GM15510 (cell line): Measurements from ENCODE around the gene VAV3.

ENCODE experiments used
- POLR2A ChIP-seq: IDR thresholded peaks from 3 replicates; pipeline ENCODE4 v1.6.1; 2011; ENCODE audit warnings: borderline replicate concordance; ENCODE audit not compliant: insufficient read length; ENCODE audit errors: extremely low read depth

The VAV3 gene

DNA sequence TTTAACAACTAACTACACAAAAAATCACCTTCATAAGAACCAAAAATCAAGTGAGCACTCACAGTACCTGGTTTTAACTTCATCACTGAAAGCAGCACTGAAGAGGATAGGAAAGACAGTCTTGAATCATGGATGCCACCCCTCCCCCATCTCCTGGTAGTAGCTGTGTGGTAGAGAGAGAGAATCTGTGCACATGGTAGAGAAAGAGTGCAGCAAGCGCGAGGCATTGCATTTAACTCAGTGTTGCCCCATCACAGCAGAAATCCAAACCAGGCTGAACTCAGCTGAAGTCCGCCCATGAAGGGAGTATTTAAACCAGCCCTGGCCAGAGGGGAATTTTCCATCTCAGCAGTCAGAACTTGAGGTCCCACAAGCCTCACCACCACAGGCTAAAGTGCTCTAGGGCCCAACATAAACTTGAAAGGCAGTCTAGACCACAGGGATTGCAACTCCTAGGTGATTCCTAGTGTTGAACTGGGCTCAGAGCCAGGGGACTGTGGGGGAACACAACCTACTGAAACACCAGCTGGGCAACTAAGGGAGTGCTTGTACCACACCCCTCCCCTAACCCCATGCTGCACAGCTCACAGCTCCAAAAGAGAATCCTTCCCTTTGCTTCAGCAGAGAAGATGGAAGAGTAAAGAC is 38.4 kb downstream of the VAV3 start:
- no peak for TF ChIP-seq POLR2A

DNA sequence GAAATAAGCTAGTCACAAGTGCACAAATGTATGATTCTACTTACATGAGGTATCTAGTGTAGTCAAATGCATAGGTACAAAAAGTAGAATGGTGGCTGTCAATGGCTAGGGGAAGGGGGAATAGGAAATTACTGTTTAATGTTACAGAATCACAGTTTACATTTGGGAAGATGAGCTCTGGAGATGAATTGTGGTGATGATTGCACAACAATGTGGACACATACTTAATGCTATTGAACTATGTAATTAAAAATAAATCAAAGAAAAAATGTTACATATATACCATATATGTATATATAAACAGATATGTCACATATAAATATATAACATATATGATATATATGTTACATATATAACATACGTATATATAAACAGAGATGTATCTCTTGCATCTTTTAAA is 39.4 kb downstream of the VAV3 start:
- TF ChIP-seq POLR2A: no peak

DNA sequence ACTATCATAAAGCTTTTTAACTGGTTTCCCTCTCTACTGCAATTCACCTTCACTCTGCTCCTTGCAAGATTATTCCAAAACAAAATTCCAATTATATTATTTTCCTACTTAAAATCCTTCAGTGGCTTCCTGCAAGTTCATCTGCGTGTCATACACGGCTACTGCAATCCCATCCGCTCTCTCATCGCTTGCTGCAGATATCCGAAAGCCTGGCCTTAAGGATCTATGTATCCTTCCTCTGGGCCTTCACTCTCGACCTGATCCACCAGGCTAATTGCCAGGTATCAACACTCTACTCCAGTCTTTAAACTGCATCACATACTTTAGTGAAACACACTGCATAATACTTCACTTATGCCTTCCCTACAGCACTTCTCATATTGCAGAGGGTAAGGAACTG is 44.0 kb downstream of the VAV3 start:
- no peak for TF ChIP-seq POLR2A

DNA sequence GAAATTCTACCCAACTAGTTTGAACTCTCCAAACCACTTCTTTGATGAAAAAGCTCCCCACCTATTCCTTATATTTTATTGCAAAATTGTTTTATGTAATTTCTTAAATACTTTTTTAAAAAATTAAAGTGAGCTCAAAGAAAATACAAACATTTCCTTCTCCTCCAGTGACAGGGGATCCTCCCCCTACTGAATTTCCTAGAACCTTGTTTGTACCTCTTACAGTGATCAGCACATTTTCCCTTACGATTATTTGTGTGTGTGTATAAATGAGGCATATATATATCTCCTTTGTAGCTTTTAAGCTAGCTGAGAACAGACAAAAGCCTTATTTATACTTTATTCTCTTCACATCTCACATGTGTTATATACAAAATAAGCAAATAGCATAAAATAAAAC is 44.4 kb downstream of the VAV3 start:
- TF ChIP-seq POLR2A: no peak

DNA sequence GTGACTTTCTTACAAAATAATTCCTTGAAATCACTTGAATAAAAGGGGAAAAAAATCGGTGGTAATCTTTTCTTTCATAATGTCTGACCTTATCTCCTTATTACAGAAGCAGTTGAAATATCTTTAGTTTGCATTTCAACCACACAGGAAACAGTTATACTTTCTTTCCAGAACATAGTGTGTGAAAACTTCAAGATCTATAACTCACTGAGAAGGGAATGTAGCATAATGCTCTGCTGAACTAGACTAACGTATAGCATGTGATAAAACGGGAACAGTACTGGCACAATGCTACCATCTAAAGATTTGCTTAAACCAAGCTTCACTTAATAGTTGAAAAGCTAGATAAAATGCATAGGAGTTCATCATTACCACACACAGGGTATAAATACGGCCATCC is 45.0 kb downstream of the VAV3 start:
- TF ChIP-seq POLR2A: no peak

DNA sequence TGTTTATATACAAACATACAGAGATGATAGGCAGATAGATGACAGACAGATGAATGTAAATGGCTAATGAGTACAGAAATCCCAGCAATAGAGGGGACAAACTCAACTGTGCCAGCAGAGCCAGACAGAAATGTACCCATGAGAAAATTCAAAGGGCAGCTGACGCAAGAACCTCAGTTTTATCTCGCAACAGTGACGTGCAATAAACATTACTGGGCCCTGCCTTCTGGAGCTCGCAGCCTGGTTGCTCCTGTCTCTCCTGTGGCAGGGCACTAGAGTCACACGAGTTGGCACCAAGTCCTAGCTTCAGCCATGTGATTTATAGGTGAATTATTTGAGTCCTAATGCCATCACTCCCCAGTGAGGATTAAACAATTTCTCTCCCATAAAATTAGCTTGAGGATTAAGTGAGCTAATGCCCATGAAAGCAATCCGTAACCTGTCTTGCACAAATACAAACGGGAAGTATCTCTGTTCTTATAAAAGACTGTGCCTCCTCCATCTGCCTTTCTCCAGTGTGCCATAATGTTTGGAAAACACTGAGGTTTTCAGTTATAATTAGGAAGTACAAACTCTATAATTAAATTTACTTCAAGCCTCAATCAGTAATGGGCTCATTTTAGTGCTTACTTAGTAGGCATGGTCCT is 50.7 kb downstream of the VAV3 start:
- no peak for TF ChIP-seq POLR2A

DNA sequence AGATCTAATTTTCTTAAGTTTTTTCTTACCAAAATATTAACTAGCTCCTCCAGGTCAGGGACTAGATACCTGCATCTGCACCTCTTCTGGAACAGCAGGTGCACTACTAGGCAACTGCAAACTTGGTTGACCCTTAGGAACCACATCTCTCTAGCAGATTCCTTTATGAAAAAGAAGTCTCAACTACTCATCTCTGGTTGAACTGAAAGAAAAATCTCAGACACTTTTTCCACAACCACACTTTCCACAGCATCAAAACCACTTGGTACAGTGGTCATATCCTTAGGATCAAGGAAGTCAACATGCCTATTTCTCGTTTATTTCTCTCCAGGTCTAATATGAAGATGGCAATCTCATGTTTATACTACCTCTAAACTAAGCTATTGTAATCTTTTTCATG is 52.3 kb downstream of the VAV3 start:
- no peak for TF ChIP-seq POLR2A

DNA sequence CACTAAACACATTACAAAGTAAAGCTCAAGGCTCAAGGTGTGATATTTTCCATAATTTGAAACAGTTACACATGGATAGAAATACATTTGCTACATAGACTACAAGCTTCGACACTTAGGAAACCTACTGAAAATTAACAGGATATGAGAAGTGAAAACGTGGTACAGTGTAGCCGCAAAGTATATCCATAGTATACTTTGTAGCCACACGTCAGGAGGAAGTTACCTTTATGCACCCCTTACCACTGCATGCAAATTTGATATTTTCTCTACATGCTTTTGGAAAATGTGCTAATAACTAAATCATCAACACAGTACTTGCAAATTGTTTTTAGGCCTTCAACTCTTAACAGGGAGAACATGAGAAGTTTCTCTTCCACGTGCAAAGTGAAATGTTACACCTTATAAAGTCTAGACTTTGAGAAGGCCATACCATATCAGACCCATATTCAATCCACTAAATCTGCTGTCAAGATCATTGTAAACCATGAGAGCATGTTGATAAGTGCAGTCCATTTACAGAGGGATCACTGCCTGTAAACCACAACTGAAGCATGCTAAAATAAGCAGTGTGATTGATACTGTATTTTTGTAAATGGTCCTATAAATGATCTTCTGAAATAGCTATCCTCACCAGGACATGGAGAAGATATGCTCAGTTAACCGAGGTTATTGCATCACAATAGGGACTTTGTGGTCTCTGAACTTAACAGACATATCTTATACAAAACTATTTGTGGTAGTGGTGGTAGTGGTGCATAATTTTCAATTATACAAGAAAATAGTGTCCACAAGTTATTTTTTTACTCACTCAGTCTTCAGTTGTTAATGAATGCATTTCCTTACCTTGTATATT is 64.7 kb downstream of the VAV3 start:
- TF ChIP-seq POLR2A: no peak

DNA sequence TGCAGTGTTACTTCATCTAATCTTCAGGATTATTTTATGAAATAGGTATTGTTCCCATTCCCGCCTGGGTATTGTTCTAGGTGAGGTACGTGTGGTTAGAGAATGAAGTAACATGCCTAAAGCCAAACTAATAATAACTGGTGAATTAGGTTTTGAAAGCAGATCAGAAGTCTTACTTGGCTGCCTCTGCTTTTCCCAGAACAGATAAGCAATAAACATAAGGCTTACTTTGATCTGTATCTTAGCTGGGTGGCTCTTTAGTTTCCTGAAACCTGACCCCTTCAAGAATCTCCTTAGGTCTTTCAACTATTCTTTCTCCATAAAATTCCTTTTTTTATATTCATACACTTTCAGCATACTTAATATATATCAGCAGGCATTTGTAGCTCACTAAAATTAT is 65.3 kb downstream of the VAV3 start:
- TF ChIP-seq POLR2A: no peak

DNA sequence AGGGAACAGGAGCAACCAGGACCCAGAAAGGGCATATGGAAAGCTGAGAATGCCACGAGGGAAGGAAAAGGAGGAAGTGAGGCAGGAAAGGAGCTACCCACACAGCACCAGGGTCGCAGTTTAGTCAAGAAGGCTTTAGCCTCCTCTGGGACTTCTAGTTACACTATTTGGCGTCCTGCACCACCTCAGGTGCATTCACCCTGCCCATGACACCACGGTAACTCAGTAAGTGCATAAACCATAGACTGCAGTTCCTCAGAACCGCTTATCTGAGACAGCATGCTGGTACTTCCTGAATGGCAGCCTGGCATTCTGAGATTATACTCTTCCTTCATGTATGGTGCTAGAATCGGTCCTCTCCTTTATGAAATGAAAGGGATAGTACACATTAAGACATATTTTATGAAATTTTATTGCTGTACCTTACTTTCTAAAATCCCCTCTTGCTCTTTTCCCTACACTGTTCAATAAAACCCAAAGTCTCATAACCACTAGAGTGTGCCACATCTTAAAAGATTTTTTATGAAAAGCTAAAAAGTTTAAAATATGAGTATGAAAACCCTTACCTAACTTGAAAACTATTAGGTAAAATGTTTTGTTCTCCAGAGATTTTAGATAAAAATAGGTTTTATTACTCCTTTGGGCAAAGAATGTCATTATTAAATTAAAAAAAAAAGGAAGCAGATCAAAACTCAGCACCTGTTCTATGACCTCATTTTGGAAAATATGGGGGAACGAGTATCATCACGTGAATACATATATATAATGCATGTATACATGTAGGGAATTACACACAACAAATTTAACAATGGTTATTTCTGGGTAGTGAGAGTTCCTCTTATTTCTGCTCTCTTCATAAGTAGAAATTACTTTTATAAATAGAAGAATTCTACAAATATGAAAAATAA is 67.3 kb downstream of the VAV3 start:
- TF ChIP-seq POLR2A: no peak

DNA sequence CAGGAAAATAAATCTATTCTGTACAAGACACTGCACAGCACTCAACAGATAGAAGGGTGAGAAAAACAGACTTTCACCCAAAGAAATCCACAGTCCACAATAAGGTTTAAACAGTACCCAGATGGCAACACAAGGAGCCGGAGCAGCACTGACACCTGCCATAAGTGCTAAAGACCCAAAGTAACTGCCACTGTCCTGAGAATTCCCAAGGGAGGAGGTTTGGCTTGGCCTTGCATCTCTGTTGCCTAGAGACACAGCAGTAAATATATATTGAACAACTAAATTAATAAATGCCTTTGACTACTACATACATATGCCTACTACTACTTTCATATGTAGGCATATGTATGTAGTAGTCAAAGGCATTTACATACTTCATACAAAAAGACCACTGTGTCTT is 68.0 kb downstream of the VAV3 start:
- no peak for TF ChIP-seq POLR2A

DNA sequence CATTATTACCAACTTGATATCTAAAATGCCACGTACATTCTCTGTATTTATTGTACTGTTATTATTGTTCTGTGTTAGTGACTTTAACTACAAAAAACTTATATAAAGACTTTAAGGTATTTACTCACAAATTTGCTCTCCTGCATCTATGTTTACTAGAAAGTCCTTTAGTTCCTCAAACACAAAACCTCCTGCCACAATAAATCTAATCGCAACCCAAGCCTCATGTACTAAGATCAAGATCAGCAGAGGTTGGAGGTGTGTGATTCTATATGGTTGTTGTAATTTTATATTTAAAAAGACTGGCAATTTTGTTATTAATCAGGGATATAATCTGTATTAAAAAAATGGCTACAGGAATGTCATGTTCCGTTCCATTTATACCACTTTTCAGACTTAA is 68.6 kb downstream of the VAV3 start:
- TF ChIP-seq POLR2A: no peak

DNA sequence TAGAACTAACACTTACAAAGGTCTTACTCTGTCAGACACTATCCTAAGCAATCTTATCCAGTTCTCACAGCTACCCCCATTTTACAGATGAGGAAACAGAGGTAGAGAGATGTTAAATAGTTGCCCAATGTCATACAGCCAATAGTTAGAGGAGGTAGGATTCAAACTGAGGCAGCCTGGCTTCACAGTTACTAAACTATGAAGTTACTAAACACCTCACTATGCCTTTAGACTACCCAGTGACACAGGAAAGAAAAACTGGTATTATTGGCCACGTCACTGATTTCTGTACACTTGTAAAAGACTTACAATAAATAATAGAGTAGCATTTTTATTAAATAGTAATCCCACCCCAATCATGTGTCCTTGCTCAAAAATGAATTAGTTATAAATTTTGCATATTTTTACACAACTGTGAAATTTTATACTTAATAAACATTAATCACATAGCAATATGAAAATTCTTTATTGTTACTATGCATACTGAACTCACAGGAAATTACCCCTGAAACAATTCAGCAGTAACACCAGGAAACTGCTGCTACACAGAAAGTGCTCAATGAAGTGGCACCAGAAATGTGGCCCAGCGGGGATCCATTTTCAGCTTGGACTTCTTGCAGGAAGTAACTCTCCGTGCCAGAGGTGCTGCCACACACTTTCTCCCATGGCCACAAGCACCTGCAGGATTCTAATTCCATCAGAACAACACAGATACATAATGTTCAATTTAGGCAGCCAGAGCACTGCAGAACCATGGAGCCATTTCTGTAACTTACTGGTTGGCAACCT is 69.4 kb downstream of the VAV3 start:
- no peak for TF ChIP-seq POLR2A

DNA sequence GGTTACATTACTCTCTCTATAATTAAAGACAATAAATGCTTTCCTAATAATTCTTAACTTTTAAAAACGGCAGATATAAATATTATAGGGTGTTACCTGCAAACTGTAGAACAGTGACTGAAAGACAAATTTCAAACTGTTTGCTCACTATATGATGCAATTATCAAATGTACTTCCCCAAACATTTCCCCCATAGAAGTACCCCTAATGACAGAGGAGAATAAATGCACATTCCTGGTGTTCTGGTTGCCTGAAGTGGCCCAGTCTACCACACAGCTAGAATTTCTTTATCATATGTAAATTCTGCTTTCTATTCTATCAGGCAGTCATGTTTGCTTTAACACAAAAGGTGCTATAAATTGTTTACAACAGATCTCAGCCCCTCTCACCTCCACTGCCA is 70.4 kb downstream of the VAV3 start:
- TF ChIP-seq POLR2A: no peak

DNA sequence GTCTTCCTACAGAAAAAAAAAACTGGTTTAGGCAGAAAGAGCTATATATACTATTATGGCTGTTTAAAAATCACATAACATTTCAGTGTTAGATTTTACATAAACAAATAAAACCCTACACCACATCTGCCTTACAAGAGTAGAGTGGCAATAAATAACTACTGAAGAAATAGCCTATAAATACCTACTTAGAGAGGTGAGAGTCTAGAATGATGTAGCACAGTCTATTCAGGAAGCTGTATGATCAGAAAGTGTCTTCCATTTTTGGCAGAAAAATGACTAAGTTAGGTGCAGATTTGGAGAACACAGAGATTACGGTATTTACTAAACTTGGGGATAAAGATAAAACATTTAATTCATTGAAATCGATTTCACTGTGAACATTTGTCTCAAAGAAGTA is 75.5 kb downstream of the VAV3 start:
- no peak for TF ChIP-seq POLR2A

DNA sequence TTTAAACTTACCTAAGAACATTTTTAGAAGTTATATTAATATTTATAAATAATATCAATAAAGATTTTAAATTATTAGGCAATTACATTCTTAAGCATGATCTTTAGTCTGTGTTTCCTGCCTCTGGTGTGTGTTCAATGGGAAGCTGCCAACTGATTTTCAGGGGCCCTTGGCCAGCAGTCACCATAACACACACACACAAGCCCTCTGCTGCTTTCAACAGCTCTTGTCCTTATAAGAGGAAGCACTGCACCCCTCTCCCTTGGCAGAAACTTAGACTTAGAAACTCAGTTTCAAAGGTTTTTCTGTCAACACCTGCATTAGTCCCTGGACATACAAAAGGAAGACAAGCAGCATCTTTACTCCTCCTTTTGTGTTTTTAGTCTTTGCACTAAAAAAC is 81.4 kb downstream of the VAV3 start:
- TF ChIP-seq POLR2A: no peak
